Esophagus squamous epithelium (tissue), 4 donors: ENCODE data around the gene LIN28B.

ENCODE experiments used
- POLR2A ChIP-seq, 4 donors: fragments of 450-650 bp; IDR thresholded peaks; one replicate each; pipeline ENCODE4 v1.6.1; 2017; ENCODE audit warnings: antibody characterized with exemption in 4 of 4, mild to moderate bottlenecking in 4 of 4, moderate library complexity in 3 of 4
- TF ChIP-seq, protein P1 (sequence below), 6 experiments: fragments of 450-650 bp in 4 of 6; fragments of 200-600 bp in 2 of 6; sonication (generic) in 2 of 6; IDR thresholded peaks; one replicate each; pipeline ENCODE4 v1.5.1; 2016 to 2019; ENCODE audit warnings: antibody characterized with exemption in 6 of 6, mild to moderate bottlenecking in 4 of 6, moderate library complexity in 4 of 6

DNA sequence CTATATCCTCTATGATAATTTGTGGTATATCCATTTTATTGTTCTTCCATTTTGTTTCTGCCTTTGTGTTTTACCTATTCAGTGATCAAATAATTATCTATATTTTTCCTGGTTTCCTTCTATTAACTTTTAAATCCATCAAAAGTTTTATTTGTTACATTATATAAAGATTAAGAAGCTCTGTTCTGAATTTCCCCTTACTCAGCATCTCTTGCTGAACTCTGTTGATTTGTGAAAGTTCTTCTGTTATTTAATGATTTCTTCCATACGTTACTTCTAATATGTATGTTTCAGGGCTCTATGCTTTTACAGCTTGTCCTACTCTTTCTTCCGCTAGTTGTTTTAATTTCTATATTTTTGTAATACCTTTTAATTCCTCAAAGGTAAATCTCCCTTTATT lies 87.1 kb downstream of the LIN28B start:
- TF ChIP-seq, protein P1, sequence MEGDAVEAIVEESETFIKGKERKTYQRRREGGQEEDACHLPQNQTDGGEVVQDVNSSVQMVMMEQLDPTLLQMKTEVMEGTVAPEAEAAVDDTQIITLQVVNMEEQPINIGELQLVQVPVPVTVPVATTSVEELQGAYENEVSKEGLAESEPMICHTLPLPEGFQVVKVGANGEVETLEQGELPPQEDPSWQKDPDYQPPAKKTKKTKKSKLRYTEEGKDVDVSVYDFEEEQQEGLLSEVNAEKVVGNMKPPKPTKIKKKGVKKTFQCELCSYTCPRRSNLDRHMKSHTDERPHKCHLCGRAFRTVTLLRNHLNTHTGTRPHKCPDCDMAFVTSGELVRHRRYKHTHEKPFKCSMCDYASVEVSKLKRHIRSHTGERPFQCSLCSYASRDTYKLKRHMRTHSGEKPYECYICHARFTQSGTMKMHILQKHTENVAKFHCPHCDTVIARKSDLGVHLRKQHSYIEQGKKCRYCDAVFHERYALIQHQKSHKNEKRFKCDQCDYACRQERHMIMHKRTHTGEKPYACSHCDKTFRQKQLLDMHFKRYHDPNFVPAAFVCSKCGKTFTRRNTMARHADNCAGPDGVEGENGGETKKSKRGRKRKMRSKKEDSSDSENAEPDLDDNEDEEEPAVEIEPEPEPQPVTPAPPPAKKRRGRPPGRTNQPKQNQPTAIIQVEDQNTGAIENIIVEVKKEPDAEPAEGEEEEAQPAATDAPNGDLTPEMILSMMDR (IDR thresholded peaks at IDR 0.05) = no peak
- no peak for TF ChIP-seq POLR2A (IDR thresholded peaks at IDR 0.05)
